ENCODE measurements around the gene BYSL.

DNA sequence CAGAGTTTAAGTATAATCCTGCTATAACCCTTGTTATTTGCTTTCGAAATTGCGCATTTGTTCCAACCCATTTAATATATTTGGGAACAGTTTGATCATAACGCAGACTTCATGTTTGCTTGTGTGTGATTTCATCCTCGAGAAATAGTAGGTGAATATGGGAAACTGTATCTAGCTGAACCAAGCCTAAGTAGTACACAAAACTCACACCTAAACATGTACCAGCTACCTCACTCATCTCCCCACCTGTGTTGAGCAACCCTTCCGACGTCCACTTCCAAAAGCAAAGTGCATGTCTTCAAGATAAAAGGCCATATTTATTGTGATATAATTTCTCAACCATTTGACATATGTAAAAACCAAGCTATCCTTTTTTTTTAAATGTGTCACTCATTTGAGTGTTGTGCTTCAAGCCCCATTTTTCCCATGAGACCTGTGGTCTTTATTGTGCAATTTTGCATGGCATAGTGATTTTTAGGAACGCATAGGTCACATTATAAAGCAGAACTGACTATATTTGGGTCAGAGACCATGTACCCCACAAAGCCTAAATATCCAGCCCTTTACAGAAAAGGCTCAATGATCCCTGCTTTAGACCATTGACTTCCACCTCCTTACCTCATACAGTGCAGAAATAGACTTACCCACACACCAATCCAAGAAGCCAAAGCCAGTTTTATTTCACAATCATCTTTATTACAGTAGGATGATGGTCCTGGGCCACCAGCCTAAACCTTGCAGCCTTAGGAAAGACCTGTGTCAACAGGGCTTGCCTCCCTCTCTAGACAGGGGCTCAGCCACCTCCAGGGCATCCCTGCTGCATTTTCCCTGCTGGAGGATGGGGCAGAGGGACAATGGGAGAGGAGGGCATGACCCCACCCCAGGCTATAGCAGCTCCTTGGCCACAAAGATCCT is 13.2 kb downstream of the BYSL start:
- TF ChIP-seq TAF1 (IDR thresholded peaks at IDR 0.05; ENCODE audit: low read depth, low read length) (no peak), POLR2A (IDR thresholded peaks at IDR 0.05; ENCODE audit: low read depth, low read length) (no peak), POLR2AphosphoS5 (IDR thresholded peaks at IDR 0.05; ENCODE audit: low read depth, low read length) (no peak), PAX5 (IDR thresholded peaks at IDR 0.05; ENCODE audit: insufficient read depth, low read length, severe bottlenecking) (no peak)

Measured in GM12891 (cell line).